Liver (tissue), 9 donors: ENCODE measurements around the gene CCDC63. TPM values are rescaled to one million over a fixed set of nuclear protein-coding genes. Genes with fewer than 3 reads are reported as not detected.

Experiments
- DNase-seq: peaks from one replicate; pipeline ENCODE4 v3.0.0-alpha.2; 2017; ENCODE audit warnings: low spot score
- H3K27ac ChIP-seq, 2 donors: one replicate each; pipeline ENCODE4 v1.7.0; 2013; ENCODE audit warnings: inconsistent platforms in 2 of 2, low read length in 2 of 2, control low read depth in 1 of 2, low read depth in 1 of 2, mild to moderate bottlenecking in 1 of 2
- H3K27me3 ChIP-seq, 4 donors: one replicate each; pipeline versions ENCODE4 v1.6.1 to v1.7.0; 2013; ENCODE audit warnings: low read length in 3 of 4, inconsistent platforms in 1 of 4, mild to moderate bottlenecking in 1 of 4, moderate library complexity in 1 of 4; ENCODE audit not compliant: control insufficient read depth in 4 of 4, insufficient read depth in 4 of 4
- H3K36me3 ChIP-seq, 4 donors: one replicate each; pipeline versions ENCODE4 v1.6.1 to v1.7.0; 2013; ENCODE audit warnings: low read length in 3 of 4, mild to moderate bottlenecking in 3 of 4, low read depth in 1 of 4, moderate library complexity in 1 of 4; ENCODE audit not compliant: control insufficient read depth in 4 of 4, insufficient read depth in 3 of 4
- H3K4me1 ChIP-seq, 4 donors: one replicate each; pipeline versions ENCODE4 v1.6.1 to v1.7.0; 2013; ENCODE audit warnings: low read length in 3 of 4, mild to moderate bottlenecking in 3 of 4, moderate library complexity in 1 of 4; ENCODE audit not compliant: control insufficient read depth in 4 of 4, insufficient read depth in 4 of 4
- H3K4me3 ChIP-seq, 3 donors: one replicate each; pipeline versions ENCODE4 v1.6.1 to v1.7.0; 2013; ENCODE audit warnings: low read length in 3 of 3, control low read depth in 1 of 3, low read depth in 1 of 3, mild to moderate bottlenecking in 1 of 3
- H3K9ac ChIP-seq, 2 donors: one replicate each; pipeline ENCODE4 v1.7.0; 2013; ENCODE audit warnings: low read length in 2 of 2, mild to moderate bottlenecking in 2 of 2, moderate library complexity in 2 of 2, control low read depth in 1 of 2, low read depth in 1 of 2
- H3K9me3 ChIP-seq, 4 donors: one replicate each; pipeline versions ENCODE4 v1.6.1 to v1.7.0; 2013; ENCODE audit warnings: low read length in 3 of 4; ENCODE audit not compliant: control insufficient read depth in 4 of 4
- EGR1 ChIP-seq, 2 donors: IDR thresholded peaks; 2 replicates each; pipeline ENCODE4 v1.6.1; 2016 to 2018; ENCODE audit warnings: antibody characterized with exemption in 2 of 2, low read depth in 2 of 2
- FOXA1 ChIP-seq: IDR thresholded peaks from 2 replicates; pipeline ENCODE4 v1.6.1; 2016; ENCODE audit warnings: antibody characterized with exemption
- HNF4A ChIP-seq, 2 donors: conservative IDR thresholded peaks; 2 replicates each; pipeline ENCODE4 v1.6.1; 2016; ENCODE audit warnings: antibody characterized with exemption in 2 of 2, mild to moderate bottlenecking in 2 of 2
- HNF4G ChIP-seq: IDR thresholded peaks from 2 replicates; pipeline ENCODE4 v1.6.1; 2016; ENCODE audit warnings: antibody characterized with exemption
- NR2F2 ChIP-seq: IDR thresholded peaks from 2 replicates; pipeline ENCODE4 v1.6.1; 2016; ENCODE audit warnings: antibody characterized with exemption
- RXRA ChIP-seq, 2 donors: IDR thresholded peaks; 2 replicates each; pipeline ENCODE4 v1.6.1; 2017 to 2018; ENCODE audit warnings: antibody characterized with exemption in 2 of 2, mild to moderate bottlenecking in 1 of 2
- SP1 ChIP-seq: IDR thresholded peaks from 2 replicates; pipeline ENCODE4 v1.6.1; 2018; ENCODE audit warnings: antibody characterized with exemption, mild to moderate bottlenecking
- WGBS: extraction: QIAGEN DNeasy Blood & Tissue Kit; methylation state at CpG from one replicate; pipeline ENCODE4 v1.1.7; 2013; 5-methylcytosine and 5-hydroxymethylcytosine counted together
- polyA plus RNA-seq, 2 donors: library from polyadenylated mRNA; stranded (reverse) in 1 of 2; unstranded in 1 of 2; fragments of 200-250 nt in 1 of 2; fragments of >200 nt in 1 of 2; fragmentation: Nextera tagmentation in 1 of 2; extraction: Ambion mirVana in 1 of 2; gene quantifications; one replicate each; pipeline versions ENCODE4 v1.2.1 to v1.2.3, GENCODE V29; 2013 to 2015
- total RNA-seq, 2 donors: library from RNA; depleted of rRNA; stranded (reverse); fragments of >200 nt; gene quantifications; one replicate each; pipeline ENCODE4 v1.2.3, GENCODE V29; 2014
- TF ChIP-seq, protein P1 (sequence below): IDR thresholded peaks from 2 replicates; pipeline ENCODE4 v1.6.1; 2016; ENCODE audit warnings: antibody characterized with exemption
- TF ChIP-seq, protein P2 (sequence below): IDR thresholded peaks from 2 replicates; pipeline ENCODE4 v1.6.1; 2016; ENCODE audit warnings: antibody characterized with exemption, mild to moderate bottlenecking
- TF ChIP-seq, protein P3 (sequence below): fragments of 150-350 bp; IDR thresholded peaks from 2 replicates; pipeline ENCODE4 v1.5.1; 2017; ENCODE audit warnings: improper control_type of control experiment, low read depth, low read length; ENCODE audit not compliant: missing input control
- TF ChIP-seq, protein P4 (sequence below): IDR thresholded peaks from 2 replicates; pipeline ENCODE4 v1.6.1; 2016; ENCODE audit warnings: antibody characterized with exemption
- donor health status: healthy.
- donor health status: healthy.
- donor health status: healthy.
- donor health status: healthy.
- donor health status: healthy.

CCDC63 gene
- total and polyA plus RNA-seq, 4 donors, result not detected

DNA sequence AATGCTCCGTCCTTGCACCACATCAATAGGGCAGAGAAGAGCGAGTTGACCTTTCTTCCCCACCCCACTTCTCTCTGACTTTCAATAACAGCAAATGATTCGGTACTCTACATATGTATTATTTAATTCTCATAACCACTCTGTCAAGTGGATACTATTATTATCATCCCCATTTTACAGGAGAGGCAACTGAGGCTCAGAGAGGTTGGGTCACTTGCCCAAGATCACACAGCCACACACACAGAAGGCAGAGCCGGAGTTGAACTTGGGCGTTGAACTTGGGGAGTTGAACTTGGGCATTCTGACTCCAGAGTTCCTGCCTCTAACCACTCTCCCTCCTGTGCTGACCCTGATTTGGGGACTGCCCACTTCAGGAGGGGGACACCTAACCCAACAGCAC lies 72.9 kb downstream of the CCDC63 start:
- TF ChIP-seq FOXA1 (no peak), HNF4A (conservative IDR thresholded peaks at IDR 0.05) (no peak), RXRA (IDR thresholded peaks at IDR 0.05) (no peak), HNF4G (no peak)
- TF ChIP-seq, protein P1, sequence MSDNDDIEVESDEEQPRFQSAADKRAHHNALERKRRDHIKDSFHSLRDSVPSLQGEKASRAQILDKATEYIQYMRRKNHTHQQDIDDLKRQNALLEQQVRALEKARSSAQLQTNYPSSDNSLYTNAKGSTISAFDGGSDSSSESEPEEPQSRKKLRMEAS, result no peak
- TF ChIP-seq, protein P2, sequence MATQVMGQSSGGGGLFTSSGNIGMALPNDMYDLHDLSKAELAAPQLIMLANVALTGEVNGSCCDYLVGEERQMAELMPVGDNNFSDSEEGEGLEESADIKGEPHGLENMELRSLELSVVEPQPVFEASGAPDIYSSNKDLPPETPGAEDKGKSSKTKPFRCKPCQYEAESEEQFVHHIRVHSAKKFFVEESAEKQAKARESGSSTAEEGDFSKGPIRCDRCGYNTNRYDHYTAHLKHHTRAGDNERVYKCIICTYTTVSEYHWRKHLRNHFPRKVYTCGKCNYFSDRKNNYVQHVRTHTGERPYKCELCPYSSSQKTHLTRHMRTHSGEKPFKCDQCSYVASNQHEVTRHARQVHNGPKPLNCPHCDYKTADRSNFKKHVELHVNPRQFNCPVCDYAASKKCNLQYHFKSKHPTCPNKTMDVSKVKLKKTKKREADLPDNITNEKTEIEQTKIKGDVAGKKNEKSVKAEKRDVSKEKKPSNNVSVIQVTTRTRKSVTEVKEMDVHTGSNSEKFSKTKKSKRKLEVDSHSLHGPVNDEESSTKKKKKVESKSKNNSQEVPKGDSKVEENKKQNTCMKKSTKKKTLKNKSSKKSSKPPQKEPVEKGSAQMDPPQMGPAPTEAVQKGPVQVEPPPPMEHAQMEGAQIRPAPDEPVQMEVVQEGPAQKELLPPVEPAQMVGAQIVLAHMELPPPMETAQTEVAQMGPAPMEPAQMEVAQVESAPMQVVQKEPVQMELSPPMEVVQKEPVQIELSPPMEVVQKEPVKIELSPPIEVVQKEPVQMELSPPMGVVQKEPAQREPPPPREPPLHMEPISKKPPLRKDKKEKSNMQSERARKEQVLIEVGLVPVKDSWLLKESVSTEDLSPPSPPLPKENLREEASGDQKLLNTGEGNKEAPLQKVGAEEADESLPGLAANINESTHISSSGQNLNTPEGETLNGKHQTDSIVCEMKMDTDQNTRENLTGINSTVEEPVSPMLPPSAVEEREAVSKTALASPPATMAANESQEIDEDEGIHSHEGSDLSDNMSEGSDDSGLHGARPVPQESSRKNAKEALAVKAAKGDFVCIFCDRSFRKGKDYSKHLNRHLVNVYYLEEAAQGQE, result no peak
- TF ChIP-seq, protein P3, sequence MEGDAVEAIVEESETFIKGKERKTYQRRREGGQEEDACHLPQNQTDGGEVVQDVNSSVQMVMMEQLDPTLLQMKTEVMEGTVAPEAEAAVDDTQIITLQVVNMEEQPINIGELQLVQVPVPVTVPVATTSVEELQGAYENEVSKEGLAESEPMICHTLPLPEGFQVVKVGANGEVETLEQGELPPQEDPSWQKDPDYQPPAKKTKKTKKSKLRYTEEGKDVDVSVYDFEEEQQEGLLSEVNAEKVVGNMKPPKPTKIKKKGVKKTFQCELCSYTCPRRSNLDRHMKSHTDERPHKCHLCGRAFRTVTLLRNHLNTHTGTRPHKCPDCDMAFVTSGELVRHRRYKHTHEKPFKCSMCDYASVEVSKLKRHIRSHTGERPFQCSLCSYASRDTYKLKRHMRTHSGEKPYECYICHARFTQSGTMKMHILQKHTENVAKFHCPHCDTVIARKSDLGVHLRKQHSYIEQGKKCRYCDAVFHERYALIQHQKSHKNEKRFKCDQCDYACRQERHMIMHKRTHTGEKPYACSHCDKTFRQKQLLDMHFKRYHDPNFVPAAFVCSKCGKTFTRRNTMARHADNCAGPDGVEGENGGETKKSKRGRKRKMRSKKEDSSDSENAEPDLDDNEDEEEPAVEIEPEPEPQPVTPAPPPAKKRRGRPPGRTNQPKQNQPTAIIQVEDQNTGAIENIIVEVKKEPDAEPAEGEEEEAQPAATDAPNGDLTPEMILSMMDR, result no peak
- Histone ChIP-seq H3K9me3 (no peaks in the 10 kb centered on the region), H3K4me3 (no peak overlapping the region), H3K27me3 (no peaks in the 10 kb centered on the region), H3K36me3 (no peaks in the 10 kb centered on the region), H3K27ac (no peak overlapping the region), H3K4me1 (no peaks in the 10 kb centered on the region), H3K9ac (no peak overlapping the region)
- DNase-seq, result no peak
- 84% methylated on average over 5 of the region's 5 CpGs for WGBS

DNA sequence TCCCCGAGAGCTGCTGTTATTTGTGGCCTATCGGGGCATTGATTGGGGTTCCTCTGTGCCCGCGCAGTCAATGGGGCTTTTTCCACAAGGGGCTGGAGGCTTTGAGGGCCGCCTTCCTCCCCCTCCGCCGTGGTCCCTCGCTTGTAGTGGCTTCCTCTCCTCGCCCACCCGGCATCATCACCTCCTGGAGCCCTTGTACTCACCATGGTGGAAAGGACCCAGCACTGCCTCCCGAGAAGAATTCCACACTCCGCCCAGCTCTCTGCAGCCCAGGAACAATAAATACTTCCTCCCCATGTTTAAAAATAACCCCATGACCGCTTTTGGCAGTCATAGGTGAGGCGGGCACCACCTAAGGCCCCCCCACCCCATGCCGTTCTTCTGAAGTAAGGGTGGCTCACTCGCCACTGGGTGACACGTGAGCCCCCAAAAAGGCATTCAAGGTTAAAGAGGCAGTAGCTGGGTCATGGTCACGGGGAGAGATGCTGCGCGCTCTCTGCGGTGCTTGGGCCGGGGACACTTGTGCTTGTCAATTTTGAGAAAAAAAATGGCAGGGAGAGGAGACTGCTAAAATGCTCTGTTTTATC lies 73.6 kb downstream of the CCDC63 start, which contains the start of gene MYL2:
Gene MYL2 (minus strand): TSS at position 256 of the 587 bp plus-strand sequence. CDS start 50 bp downstream, at position 206.
- Histone ChIP-seq H3K27ac (no peak within 1 kb of the TSS), H3K27me3 (no peaks in the 10 kb centered on the region), H3K4me1 (no peaks in the 10 kb centered on the region), H3K36me3 (no peaks in the 10 kb centered on the region), H3K4me3 (no peak within 1 kb of the TSS), H3K9me3 (no peaks in the 10 kb centered on the region), H3K9ac (no peak within 1 kb of the TSS)
- WGBS, result 73% methylated on average over 22 of the region's 22 CpGs
- DNase-seq, result no peak
- TF ChIP-seq FOXA1 (no peak), SP1 (no peak), NR2F2 (no peak)
- TF ChIP-seq, protein P1, result no peak
- TF ChIP-seq, protein P4, sequence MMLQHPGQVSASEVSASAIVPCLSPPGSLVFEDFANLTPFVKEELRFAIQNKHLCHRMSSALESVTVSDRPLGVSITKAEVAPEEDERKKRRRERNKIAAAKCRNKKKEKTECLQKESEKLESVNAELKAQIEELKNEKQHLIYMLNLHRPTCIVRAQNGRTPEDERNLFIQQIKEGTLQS, result no peak

DNA sequence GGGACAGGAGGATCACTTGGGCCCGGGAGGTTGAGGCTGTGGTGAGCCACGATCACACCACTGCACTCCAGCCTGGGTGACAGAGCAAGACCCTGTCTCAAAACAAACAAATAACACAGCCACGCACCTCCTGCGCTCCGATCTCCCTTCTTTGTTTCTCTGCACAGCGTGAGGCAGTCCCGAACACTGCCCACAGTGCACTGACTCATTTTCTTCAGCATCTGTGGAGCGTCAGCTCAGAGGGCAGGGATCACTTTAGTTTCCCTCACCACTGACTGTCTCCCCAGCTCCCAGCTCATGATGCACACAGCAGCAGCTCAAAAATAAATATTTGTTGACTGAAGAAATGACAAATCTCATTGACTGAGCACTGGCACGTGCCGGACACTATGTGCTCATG lies 74.5 kb downstream of the CCDC63 start:
- Histone ChIP-seq H3K4me3 (no peak overlapping the region), H3K27me3 (no peaks in the 10 kb centered on the region), H3K4me1 (no peaks in the 10 kb centered on the region), H3K9ac (no peak overlapping the region), H3K27ac (no peak overlapping the region), H3K9me3 (no peaks in the 10 kb centered on the region), H3K36me3 (no peaks in the 10 kb centered on the region)
- no peak for TF ChIP-seq EGR1 (IDR thresholded peaks at IDR 0.05; ENCODE audit: low read depth in 2 of 2)
- DNase-seq, result no peak
- WGBS, result 72% methylated on average over 10 of the region's 10 CpGs
